IMR-90 (cell line): ENCODE data around the gene WDR1.

Experiments
- CTCF ChIP-seq: conservative IDR thresholded peaks from 2 replicates; pipeline ENCODE4 v1.5.1; 2012; ENCODE audit warnings: mild to moderate bottlenecking, low read depth, low read length, improper control_type of control experiment
- FOS ChIP-seq: fragments of 150-350 bp; IDR thresholded peaks from 2 replicates; pipeline ENCODE4 v1.6.1; 2016; ENCODE audit warnings: low read depth, low read length
- POLR2A ChIP-seq: IDR thresholded peaks from 2 replicates; pipeline ENCODE4 v1.6.1; 2012; ENCODE audit warnings: mild to moderate bottlenecking, low read depth, low read length

GRCh38 chr4:10159671-10160070, 43.1 kb upstream of the WDR1 start:
- TF ChIP-seq POLR2A (no peak), CTCF (no peak), FOS (no peak)
